Retinal pigment epithelial cell (primary cell): ENCODE data around the gene SNX17.
A peak's percentile ranks its signal among the peaks of the same experiment; 100 is the strongest.

Experiments
- DNase-seq: peaks from one replicate; pipeline ENCODE4 v3.0.0-alpha.2; 2010; ENCODE audit warnings: low read depth
- H3K4me3 ChIP-seq: 2 replicates; pipeline ENCODE4 v1.5.1; 2011; ENCODE audit warnings: mild to moderate bottlenecking, low read length, control low read depth, moderate library complexity
- CTCF ChIP-seq: conservative IDR thresholded peaks from 2 replicates; pipeline ENCODE4 v1.5.1; 2011; ENCODE audit warnings: low read depth, low read length, control low read depth, inconsistent platforms

Gene SNX17

GRCh38 chr2:27377618-27378095 is 7.2 kb downstream of the SNX17 start:
- DNase-seq = no peak
- no peak for TF ChIP-seq CTCF
- H3K4me3 ChIP-seq = no peak overlapping the region

GRCh38 chr2:27378096-27378808 is 7.8 kb downstream of the SNX17 start:
- no peak overlapping the region for H3K4me3 ChIP-seq
- DNase-seq = no peak
- peak; percentile 46 for TF ChIP-seq CTCF

GRCh38 chr2:27378809-27379290 is 8.4 kb downstream of the SNX17 start:
- H3K4me3 ChIP-seq = peak overlapping the region; percentile 82
- no peak for DNase-seq
- TF ChIP-seq CTCF = no peak

- peak overlapping the region; percentile 82 for H3K4me3 ChIP-seq
- TF ChIP-seq CTCF = no peak
- no peak for DNase-seq
These were observed 9.0 kb downstream of the SNX17 start for GRCh38 chr2:27379383-27379835.

- DNase-seq = no peak
- no peak for TF ChIP-seq CTCF
These were observed 9.6 kb downstream of the SNX17 start for GRCh38 chr2:27379836-27380625.

GRCh38 chr2:27380626-27381545 is 10.5 kb downstream of the SNX17 start, which contains the start of gene ZNF513:
Gene ZNF513 (minus strand): TSS chr2:27380734. CDS start chr2:27380526, 208 bp downstream.
- peak within 1 kb of the TSS; percentile 82 for H3K4me3 ChIP-seq
- TF ChIP-seq CTCF = no peak
- peak; percentile 77 for DNase-seq

More at GRCh38 chr2:27379836-27380625, 9.6 kb downstream of the SNX17 start:
- peak overlapping the region; percentile 82 for H3K4me3 ChIP-seq
